HG03565 (cell line): ENCODE measurements around the gene PLCD1.
A peak's percentile ranks its signal among the peaks of the same experiment; 100 is the strongest.

Source experiments
- ATAC-seq: cut with Tn5 transposase; IDR thresholded peaks from one replicate; pipeline ENCODE4 v1.9.1; 2021; ENCODE audit warnings: mild to moderate bottlenecking, moderate library complexity; ENCODE audit not compliant: unreplicated experiment

Gene PLCD1

DNA sequence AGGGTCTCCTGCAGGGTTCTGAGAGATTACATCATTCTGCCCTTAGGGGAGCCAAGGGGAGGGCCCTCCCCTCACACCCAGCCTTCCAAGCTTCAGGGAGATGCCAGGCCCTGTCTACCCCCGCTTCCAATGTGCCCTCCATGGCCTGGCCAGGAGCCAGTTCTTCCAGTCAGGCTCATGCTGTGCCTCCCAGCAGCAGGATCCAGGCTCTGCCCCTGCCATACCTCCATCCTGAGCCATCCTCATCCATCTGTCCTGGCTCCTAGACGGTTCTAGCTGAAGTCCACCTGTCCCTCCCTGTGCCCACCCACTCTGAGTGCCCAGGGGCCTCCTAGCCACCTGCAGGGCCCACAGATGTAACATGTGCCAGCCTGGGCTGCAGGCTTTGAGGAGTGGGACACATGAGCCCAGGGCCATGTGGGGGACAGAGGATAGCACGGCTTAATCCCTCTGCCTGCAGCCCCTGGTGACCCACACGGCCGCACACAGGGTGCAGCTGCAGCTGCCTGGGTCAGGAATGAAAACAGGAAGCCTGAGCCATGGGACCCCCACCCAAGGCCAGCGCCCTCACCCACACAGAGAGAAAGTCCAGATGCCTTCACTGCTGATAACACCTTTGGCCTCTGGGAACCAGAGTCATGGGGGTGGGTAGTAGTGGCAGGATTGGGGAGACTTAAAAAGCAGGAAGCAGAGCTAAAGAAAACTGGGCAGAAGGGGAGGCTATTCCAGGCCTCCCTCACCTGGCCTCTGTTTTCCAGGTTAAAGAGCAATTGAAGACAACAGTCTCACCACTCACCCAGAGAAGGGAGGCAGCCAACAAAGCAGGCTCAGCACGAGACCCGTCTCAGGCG, 11.8 kb downstream of the PLCD1 start:
- no peak for ATAC-seq

DNA sequence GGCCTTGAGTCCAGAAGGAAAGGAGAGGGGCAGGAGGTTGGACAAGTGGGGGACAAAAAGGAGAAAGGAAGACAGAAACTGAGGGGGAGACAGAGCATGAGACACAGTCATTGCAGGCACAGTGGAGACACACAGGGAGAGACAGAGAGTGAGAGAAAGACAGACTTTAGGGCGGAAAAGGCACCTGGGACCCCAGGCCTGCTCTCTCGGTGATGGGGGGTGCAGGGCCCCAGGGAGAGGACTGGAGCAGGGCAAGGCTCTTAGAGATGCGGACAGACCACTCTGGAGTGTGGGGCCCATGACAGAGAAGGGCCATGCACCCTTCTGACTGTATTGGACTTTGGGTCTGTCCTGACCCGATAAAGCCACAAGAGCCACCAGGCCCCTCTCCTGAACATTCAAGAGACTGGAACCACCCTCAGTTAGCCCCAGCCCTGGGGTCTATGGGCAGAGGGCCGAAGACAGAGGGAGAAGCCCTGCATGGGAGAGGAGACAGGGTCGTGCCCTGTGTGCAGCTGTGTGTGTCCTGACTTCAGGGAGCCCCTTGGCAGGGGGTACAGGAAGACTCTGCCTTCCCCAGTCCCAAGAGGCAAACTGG, 12.5 kb downstream of the PLCD1 start:
- ATAC-seq: no peak

- no peak for ATAC-seq
These were observed 13.0 kb downstream of the PLCD1 start for GRCh38 chr3:38016410-38016809.

DNA sequence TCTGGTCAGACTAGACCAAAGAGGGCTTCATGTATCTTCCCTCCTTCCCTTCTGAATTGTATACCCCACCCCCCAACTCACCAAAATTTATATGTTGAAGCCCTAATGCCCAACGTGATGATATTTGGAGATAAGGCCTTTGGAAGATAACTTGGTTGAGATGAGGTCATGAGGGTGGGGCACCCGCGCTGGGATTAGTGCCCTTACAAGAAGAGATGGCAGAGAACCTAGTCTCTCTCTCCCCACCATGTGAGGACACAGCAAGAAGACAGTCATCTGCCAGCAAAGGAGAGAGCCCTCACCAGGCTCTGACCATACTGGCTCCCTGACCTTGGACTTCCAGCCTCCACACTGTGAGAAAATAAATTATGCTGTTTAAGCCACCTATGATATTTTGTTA, 13.5 kb downstream of the PLCD1 start:
- no peak for ATAC-seq

DNA sequence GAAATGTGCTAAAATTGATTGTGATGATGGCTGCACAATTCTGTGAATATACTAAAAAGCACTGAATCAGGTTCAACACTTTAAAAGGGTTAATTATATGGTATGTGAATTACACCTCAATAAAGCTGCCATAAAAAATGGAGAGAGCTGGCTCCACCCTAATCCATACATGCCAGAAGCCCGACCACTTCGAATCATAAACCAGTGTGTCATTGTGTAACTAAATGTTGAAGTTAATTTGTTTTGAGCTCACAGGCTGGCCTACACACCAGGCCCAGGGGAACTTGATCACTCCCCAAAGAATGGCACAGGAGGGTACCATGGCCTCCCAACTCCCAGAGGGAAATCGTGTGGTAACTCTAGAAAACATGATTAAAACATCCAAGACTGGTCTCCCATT, 14.0 kb downstream of the PLCD1 start:
- no peak for ATAC-seq

- ATAC-seq: no peak
These were observed 18.3 kb downstream of the PLCD1 start for GRCh38 chr3:38011111-38011510.

- no peak for ATAC-seq
These were observed 19.4 kb downstream of the PLCD1 start for GRCh38 chr3:38009807-38010591.

DNA sequence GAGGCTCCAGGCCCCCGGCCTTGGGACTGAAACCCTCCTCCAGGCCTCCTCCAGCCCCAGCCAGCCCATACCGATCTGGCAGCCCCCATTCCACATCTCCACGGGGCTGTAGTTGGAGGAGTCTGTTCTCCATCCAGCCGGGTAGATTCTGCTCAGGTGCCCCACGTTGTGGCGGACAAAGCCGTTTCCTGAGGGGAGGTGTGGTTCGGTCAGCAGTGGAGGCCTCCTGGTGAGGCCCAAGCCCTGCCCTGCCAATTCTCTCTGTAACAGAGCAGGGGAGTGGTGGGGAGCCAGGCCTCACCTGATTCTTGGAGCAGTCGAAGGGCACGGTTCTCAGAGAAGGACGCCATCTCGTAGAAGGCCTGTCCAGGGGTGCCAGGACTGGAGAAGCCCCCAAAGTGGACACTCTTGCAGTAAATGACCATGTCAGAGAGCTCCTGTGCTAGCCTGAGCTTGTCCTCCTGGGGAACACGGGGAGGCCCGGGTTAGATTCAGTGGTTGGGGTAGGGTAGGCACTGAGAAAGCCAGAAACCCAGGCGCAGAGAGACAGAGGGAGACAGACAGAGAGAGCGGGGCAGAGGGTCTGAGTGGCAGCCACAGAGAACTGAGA, 20.4 kb downstream of the PLCD1 start:
- no peak for ATAC-seq

DNA sequence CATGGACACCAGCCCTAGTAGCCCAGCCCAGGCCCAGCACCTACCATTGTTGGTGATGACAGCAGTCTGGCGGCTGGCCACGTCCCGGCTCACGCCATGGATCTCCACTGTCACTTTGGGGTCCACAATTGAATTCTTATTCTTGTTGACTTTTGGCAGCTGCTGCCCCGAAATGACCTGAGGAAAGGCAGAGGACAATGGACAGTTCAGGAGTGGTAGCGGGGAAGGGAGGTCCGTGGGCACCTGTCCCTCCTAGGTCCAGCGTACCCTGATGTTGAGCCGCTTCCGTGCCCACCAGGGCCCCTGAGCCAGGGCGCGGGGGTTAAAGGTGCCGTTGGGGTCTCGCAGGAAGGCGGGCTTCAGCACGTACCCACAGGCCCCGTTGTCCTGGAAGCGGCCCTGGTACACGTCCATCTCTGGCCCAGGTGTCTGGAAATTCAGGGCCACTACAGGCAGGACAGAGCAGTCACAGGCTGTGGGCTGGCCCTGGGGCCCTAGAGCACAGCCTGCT, 21.2 kb downstream of the PLCD1 start:
- no peak for ATAC-seq

DNA sequence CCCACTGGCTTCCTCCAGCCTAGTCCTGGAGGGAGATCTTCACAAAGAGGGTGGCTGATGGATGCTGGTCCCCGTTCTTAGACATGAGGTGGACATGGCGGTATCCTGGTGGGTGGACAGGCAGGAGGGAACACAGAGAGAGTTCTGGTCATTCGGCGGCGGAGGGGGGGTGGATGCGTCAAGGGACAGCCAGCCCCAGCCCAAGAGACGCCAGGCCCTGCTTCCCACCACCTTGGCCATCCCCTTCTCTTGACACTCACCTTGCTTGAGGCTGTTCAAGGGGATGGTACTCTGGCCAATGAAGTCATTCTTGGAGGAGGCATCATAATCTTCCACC, 21.7 kb downstream of the PLCD1 start:
- no peak for ATAC-seq

- no peak for ATAC-seq
These were observed 22.9 kb downstream of the PLCD1 start for GRCh38 chr3:38006445-38006995.

DNA sequence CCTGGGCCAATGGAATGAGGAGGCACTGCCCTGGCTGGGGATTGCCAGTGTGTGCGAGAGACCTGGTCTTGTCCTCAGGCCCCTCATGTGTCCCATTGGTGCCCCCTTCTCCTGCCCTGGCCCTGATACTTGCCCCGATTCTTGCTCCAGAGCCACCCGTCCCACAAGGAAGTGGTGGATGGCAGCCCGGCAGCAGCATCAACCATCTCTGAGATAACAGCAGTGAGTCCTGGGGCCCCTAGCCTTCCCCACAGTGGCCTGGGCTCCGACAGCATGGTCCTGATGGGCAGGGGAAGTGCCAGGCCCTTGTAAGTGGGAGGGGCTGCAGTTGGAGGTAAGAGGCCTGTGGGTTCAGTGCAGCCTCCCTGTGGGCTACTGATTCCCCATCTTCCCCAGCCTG, 23.4 kb downstream of the PLCD1 start:
- no peak for ATAC-seq

DNA sequence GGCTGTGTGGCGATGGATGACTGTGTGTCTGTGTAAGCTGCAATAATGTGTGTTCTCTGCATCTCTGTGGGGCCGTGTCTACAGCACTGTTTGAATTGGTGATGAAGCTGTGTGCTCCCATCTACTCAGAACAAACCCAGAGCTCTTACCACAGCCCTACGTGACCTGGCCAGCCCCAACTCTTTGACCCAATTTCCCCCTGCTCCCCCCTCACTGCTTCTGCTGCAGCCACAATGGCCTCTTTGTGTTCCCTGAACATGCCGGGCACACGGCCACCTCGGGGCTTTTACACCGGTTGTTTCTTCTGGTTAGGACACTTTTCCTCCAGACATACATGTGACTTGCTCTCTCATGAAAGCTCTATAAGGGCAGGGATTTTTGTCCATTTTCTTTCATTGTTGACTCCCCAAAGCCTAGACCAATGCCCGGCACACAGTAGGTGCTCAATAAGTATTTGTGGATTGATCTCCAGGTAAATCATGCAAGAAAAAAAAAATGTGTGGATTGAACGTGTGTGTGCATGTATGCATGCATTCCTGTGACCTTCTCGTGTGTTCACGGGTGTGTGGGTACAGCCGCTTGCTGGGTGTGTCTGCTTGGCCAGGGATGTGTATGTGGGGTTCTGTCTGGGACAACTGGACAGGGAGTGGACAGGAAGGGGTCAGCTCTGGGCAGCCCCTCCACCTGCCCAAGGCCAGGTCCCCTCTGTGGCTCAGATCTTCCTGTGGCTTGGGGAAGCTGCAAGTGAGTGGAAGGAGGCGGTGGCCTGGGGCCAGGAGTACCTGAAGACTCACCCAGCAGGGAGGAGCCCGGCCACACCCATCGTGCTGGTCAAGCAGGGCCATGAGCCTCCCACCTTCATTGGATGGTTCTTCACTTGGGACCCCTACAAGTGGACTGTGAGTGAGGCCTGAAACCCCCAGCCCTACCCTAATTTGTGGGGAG, 24.1 kb downstream of the PLCD1 start:
- ATAC-seq: no peak

GRCh38 chr3:38004415-38005075, 24.9 kb downstream of the PLCD1 start:
- ATAC-seq: peak; percentile 44

GRCh38 chr3:38003817-38004414, 25.5 kb downstream of the PLCD1 start:
- ATAC-seq: no peak

GRCh38 chr3:38003371-38003816, 26.0 kb downstream of the PLCD1 start:
- ATAC-seq: peak; percentile 30

DNA sequence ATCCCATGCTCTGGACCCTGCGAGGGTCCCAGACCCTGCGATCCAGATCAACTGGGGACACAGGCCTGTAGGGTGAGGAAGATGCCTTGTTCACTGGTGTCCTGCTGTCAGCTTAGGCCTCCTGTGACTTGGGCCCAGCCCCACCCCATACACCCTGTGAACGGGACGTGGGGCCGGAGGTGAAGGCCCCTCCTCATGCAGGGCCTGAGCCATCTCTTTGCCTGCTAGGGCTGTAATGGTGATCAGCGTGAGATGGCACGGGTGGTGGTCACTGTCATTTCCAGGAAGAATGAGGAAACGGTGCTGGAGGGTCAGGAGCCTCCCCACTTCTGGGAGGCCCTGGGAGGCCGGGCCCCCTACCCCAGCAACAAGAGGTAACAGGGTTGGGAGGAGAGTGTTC, 26.5 kb downstream of the PLCD1 start:
- no peak for ATAC-seq

- no peak for ATAC-seq
These were observed 27.1 kb downstream of the PLCD1 start for GRCh38 chr3:38002291-38002876.
